HG03097 (cell line): ENCODE measurements around the gene IL1RAPL1.
"Not testable (repeated sequence)": the region's sequence is repeated elsewhere in the genome, so short reads cannot be mapped to it uniquely, and the experiment has no call there.

Experiments
- ATAC-seq: cut with Tn5 transposase; IDR thresholded peaks from one replicate; pipeline ENCODE4 v1.9.1; 2021; ENCODE audit not compliant: unreplicated experiment, low FRiP score

IL1RAPL1 gene

DNA sequence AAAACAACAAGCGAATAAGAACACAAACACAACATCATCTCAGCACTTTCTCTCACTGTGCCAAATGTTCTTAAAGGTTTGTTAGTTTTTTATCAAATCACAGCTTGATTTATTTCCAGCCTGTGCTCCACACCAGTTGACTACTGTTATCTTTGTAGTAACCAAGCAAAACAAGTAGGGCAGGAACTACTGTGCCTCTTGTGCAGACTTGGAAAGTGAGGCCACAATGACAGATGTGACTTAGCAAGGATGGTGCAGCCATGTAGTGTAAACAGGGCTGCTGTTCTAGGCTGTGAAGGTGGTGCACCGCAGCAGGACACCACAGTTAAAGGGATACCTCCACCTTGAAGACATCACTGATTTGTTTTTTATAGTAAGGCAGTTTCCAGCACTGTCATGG lies 170.0 kb downstream of the IL1RAPL1 start:
- ATAC-seq = no peak

- ATAC-seq = not testable (repeated sequence)
These were observed 179.3 kb downstream of the IL1RAPL1 start for GRCh38 chrX:28766561-28766960.

DNA sequence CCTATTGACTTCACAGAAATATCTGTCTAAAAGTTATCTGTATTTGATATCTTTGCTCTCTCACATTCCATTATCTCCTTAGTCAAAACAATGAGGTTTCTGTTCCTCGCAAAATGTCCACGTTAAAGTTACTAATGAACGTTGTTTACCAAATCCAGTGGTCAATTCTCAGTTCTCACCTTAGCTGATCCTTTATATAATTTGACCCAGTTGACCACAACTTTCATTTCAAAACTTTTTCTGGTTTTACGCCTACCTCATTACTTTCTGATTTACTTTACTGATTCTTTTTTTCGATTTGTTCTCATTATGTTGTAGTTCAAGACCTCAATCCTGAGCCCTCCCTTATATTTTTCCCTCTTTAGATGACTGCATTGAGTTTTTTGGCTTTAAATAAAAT lies 186.6 kb downstream of the IL1RAPL1 start:
- ATAC-seq = no peak

- no peak for ATAC-seq
These were observed 200.0 kb downstream of the IL1RAPL1 start for GRCh38 chrX:28787206-28787605.

DNA sequence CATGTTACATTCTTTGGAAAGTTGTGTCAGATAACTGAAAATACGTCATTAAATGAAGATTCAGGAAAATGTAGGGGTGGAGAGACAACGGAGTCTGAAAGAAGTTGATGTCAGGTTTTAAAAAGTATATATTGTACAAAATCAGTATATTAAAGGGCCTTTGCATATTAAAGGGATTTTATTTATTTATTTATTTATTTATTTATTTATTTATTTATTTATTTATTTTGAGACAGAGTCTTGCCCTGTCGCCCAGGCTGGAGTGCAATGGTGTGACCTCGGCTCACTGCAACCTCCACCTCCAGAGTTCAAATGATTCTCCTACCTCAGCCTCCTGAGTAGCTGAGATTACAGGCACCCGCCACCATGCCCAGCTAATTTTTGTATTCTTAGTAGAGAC lies 213.4 kb downstream of the IL1RAPL1 start:
- ATAC-seq = not testable (repeated sequence)

GRCh38 chrX:28802625-28803024 lies 215.4 kb downstream of the IL1RAPL1 start:
- no peak for ATAC-seq

GRCh38 chrX:28835991-28836390 lies 248.7 kb downstream of the IL1RAPL1 start:
- ATAC-seq = no peak

GRCh38 chrX:28843817-28844216 lies 256.6 kb downstream of the IL1RAPL1 start:
- no peak for ATAC-seq

DNA sequence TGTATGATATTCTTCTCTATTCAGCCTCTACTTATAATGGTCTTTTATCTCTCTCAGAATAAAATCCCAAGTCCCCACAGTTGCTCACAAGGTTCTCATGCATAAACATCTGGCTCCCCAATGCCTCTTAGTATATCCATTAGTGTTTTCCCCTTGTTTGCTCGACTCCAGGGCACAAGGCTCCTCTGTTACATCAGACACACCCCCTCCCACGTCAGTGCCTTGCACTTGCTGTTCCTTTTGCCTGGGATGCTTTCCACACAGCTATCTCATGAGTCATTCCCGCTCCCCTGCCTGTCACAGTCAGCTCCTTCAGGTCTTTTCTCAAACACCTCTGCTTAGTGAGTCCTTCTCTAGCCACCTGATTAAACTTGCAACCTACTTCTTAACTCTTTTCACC lies 260.2 kb downstream of the IL1RAPL1 start:
- no peak for ATAC-seq

GRCh38 chrX:28848707-28849106 lies 261.5 kb downstream of the IL1RAPL1 start:
- ATAC-seq = no peak

DNA sequence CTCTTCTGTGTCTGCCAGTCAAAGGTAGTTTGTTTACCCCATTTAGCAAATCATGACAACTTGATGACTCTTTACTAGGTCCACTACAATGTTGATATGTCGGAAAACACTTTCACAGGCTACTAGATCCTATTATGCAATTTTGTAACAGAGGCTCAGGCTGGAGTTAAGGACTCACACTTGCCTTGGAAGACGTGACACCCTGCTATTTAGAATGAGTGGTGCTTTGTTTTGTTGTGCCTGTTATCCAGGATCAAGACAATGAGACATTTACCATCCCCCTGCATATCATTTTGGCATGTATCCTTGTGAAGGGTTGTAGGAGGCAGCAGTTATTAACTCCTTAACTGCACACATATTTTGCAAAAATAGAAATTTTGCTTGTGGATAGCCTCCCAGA lies 263.7 kb downstream of the IL1RAPL1 start:
- no peak for ATAC-seq

DNA sequence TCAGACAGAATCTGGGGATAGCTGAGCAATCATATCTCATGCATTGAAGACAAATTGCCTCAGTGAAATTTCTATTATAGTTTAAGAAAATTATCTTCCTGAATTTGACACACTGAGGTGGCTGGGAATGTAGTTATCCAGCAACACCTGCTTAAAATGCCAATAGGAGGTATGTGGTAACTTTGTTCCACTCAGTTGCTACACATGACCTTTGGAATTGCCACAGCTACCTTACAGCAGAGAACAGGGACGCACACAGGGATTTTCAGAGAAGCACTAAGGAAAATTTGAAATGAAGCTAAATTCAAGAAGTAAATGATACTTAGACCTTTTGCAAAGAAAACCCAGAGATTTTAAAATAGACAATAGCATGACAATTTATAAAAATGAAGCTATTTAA lies 264.6 kb downstream of the IL1RAPL1 start:
- ATAC-seq = no peak

GRCh38 chrX:28854637-28855036 lies 267.4 kb downstream of the IL1RAPL1 start:
- ATAC-seq = no peak

DNA sequence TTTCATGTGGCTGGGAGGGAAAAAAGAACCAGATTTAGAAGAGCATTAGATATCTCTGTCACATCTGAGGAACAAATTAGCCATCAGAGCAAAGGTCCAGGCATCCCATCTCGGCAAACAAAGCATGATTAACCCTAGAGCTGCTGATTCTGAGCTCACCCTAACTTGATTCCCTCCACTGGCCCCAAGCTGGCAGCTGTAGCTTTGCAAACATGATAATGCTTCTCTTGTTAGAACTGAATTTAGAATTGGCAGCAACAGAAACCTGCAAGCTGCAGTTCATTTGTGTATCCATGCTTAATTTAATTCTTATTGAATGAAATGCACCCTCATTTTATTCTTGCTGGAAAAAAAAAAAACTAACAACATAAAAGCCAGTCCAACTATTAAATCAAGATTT lies 289.2 kb downstream of the IL1RAPL1 start:
- ATAC-seq = no peak

DNA sequence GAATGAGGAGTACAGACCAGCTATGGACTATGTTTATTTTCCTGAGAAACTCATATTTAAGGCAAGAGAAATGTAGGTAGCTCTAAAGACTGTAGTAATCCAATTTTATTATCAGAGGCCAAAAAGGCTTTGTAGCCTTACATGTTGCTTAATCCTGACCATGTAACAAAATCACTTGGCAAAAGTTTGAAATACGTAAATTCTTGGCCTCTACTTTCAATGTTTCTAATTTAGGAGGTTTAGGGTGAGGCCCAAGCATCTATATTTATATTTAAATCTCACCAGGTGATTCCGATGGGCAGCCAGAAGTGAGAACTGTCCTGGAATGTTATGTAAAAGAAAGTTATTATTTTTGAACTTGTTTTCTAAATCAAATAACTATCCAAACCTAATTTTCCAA lies 289.7 kb downstream of the IL1RAPL1 start:
- no peak for ATAC-seq

DNA sequence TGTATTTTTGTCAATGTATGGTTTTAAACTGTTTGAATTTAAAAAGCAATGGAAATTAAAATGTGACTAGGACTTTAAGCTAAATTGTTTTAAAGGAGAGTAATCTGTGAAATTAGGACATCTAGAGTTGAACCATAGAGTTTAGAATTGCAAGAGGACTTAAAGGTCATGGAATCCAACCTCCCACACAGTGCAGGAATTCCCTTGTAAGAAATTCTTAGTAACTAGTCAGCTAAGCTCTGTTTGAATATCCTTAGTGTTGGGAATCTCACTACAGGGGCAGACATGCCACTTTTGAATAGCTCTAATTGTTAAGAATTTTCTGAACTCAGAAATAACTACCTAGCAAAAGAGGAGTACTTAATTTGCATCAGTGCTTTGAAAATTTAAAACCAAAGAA lies 292.9 kb downstream of the IL1RAPL1 start:
- no peak for ATAC-seq

- ATAC-seq = no peak
These were observed 297.6 kb downstream of the IL1RAPL1 start for GRCh38 chrX:28884823-28885222.

- ATAC-seq = no peak
These were observed 301.2 kb downstream of the IL1RAPL1 start for GRCh38 chrX:28888416-28888815.

GRCh38 chrX:28889591-28890090 lies 302.4 kb downstream of the IL1RAPL1 start:
- no peak for ATAC-seq

GRCh38 chrX:28901637-28902036 lies 314.4 kb downstream of the IL1RAPL1 start:
- no peak for ATAC-seq

GRCh38 chrX:28910487-28910886 lies 323.2 kb downstream of the IL1RAPL1 start:
- no peak for ATAC-seq

GRCh38 chrX:28920153-28920943 lies 333.1 kb downstream of the IL1RAPL1 start:
- no peak for ATAC-seq

GRCh38 chrX:28922106-28922505 lies 334.9 kb downstream of the IL1RAPL1 start:
- ATAC-seq = no peak
